Heart right ventricle (tissue), 16 donors: ENCODE results near the gene MBNL2. TPM values are rescaled to one million over a fixed set of nuclear protein-coding genes. Genes with fewer than 3 reads are reported as not detected.
A peak's percentile ranks its signal among the peaks of the same experiment; 100 is the strongest.

Source experiments
- ATAC-seq, 8 donors: fragments of 200-7000 bp; cut with Tn5 transposase; one replicate each; pipeline ENCODE4 v1.9.1; 2020; ENCODE audit warnings: mild to moderate bottlenecking in 8 of 8, moderate library complexity in 8 of 8, moderate number of reproducible peaks in 1 of 8
- DNase-seq, 2 donors: peaks; one replicate each; pipeline ENCODE4 v3.0.0-alpha.2; 2020
- H3K27ac ChIP-seq, 10 donors: fragments of 200-600 bp; sonication (generic) in 2 of 10; one replicate each; pipeline versions ENCODE4 v1.5.0 to v1.8.0; 2020 to 2022; ENCODE audit warnings: mild to moderate bottlenecking in 3 of 10
- H3K27me3 ChIP-seq, 7 donors: fragments of 200-600 bp; one replicate each; pipeline ENCODE4 v1.8.0; 2021 to 2022; ENCODE audit warnings: mild to moderate bottlenecking in 2 of 7
- H3K36me3 ChIP-seq, 9 donors: fragments of 200-600 bp; sonication (generic) in 1 of 9; one replicate each; pipeline versions ENCODE4 v1.5.0 to v1.8.0; 2020 to 2022; ENCODE audit warnings: mild to moderate bottlenecking in 2 of 9
- H3K4me1 ChIP-seq, 9 donors: fragments of 200-600 bp; sonication (generic) in 1 of 9; one replicate each; pipeline versions ENCODE4 v1.5.0 to v1.8.0; 2020 to 2022; ENCODE audit warnings: mild to moderate bottlenecking in 4 of 9
- H3K4me3 ChIP-seq, 10 donors: fragments of 200-600 bp; sonication (generic) in 2 of 10; one replicate each; pipeline versions ENCODE4 v1.5.0 to v1.8.0; 2020 to 2022; ENCODE audit warnings: mild to moderate bottlenecking in 7 of 10, moderate library complexity in 2 of 10
- H3K9me3 ChIP-seq, 11 donors: fragments of 200-600 bp in 10 of 11; sonication (generic) in 2 of 11; one replicate each; pipeline versions ENCODE4 v1.5.0 to v1.8.0; 2013 to 2022; ENCODE audit warnings: mild to moderate bottlenecking in 2 of 11, control low read depth in 1 of 11, moderate library complexity in 1 of 11
- WGBS, 2 donors: extraction: QIAGEN DNeasy Blood & Tissue Kit; methylation state at CpG; one replicate each; pipeline ENCODE4 v1.1.7; 2013; ENCODE audit warnings: inconsistent platforms in 1 of 2; 5-methylcytosine and 5-hydroxymethylcytosine counted together
- intact Hi-C, 10 donors: fragments of 100-400 bp; cut with DNase I; formaldehyde crosslinking; loops; one replicate each; pipeline versions ENCODE4 v1.11.1 to v1.14.2; 2022
- polyA plus RNA-seq, 2 donors: library from polyadenylated mRNA; stranded (reverse); fragments of 200-250 nt; gene quantifications; one replicate each; pipeline ENCODE4 v1.2.3, GENCODE V29; 2013
- total RNA-seq, 10 donors: library from RNA; stranded (reverse); fragmentation: NEBNext Ultra II Directional in 3 of 10; extraction: Animal tissue kit (Norgen Biotek cat#: 25700) in 3 of 10; gene quantifications; one replicate each; pipeline versions ENCODE4 v1.2.1 to v1.2.4, GENCODE V29; 2021 to 2023
- TF ChIP-seq, protein P1 (sequence below), 9 donors: fragments of 200-600 bp; sonication (generic) in 2 of 9; IDR thresholded peaks; one replicate each; pipeline versions ENCODE4 v1.5.0 to v1.8.0; 2021 to 2022; ENCODE audit warnings: antibody characterized with exemption in 9 of 9, mild to moderate bottlenecking in 5 of 9, moderate library complexity in 1 of 9
- donor health status: Arrhythmogenic right ventricular cardiomyopathy.
- donor health status: ischemic (EF 13 %, LVEDD 7.1; RV severe dilation, severe dysfunction).
- donor health status: healthy with polysubstance abuse.
- donor health status: DM: no; HTN: yes; CAD: no.
- donor health status: DM: no; HTN: no; CAD: no.
- donor health status: ischemic (EF 25% LVEDD 6.9; RV normal size, moderate dysfunction).
- donor health status: ischemic (EF 25% LVEDD 5.7; RV mildly dilated, moderate dysfunction).
- donor health status: healthy.
- donor health status: DM: yes; HTN: yes; CAD: no.
- donor health status: Ischemic cardiomyopathy.
- donor health status: ischemic (EF 35%, LVEDD 5.7; RV mildly dilated, moderate dysfunction).
- donor health status: nonischemic (EF 11% LVEDD 7.7; RV severe dilation, severe dysfunction).
- donor health status: DM: yes; HTN: yes; CAD: no.
- donor health status: PGD.
- donor health status: ischemic (EF 29% LVEDD 5.4; RV normal size, mild dysfunction).
- donor health status: nonischemic (EF 23%, LVEDD 6.1; RV moderate dilation, normal function).

The MBNL2 gene
- total and polyA plus RNA-seq, 12 donors = 17.2 to 95.0 (median 83.2) TPM

DNA sequence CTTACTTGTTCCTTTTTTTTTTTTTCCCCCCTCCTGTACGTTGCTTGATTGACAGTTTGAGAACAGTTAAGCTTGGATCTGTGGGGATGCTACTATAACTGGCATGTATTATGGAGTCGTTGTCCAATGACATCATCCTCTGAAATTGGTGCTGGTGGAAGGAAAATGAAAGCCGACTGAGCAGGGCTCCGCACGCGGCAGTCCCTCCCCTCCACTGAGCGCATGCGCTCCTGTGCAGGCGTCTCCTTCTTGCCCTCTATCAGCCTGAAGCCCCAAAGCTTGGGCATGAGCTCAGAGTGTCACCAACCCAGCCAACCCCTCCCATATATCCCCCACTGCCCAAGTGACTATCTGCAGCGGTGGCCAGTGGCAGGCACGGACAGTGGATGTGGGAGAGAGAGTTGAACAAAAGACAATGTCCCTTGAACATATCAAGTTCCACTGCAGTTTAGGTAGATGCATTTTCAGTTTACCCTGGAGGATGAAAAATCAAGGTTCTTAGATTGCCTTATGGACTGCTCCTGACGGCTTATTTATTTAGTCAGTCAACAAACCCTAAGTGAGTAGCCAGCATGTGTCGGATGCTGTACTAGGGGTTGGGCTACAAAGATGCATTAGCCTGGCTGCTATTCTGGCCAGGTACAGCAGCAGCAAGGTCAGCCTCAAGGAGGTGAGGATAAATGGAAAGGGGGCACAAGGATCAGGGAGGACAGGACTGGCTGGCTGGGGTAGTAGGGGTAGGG, 20.8 kb downstream of the MBNL2 start:
- peaks cover 26 to 100% (median 97%) of the 10 kb centered on the region in 9 donors for H3K4me1 ChIP-seq
- no peaks in the 10 kb centered on the region for H3K36me3 ChIP-seq
- peak overlapping the region in 1 of 10 donors; percentile 12 for H3K4me3 ChIP-seq
- DNase-seq (peak in 1 of 2 donors; percentile 50), ATAC-seq (peak; percentile 24 to 64 (median 34))
- peak overlapping the region; percentile 21 to 88 (median 70) for H3K27ac ChIP-seq
- TF ChIP-seq, protein P1, sequence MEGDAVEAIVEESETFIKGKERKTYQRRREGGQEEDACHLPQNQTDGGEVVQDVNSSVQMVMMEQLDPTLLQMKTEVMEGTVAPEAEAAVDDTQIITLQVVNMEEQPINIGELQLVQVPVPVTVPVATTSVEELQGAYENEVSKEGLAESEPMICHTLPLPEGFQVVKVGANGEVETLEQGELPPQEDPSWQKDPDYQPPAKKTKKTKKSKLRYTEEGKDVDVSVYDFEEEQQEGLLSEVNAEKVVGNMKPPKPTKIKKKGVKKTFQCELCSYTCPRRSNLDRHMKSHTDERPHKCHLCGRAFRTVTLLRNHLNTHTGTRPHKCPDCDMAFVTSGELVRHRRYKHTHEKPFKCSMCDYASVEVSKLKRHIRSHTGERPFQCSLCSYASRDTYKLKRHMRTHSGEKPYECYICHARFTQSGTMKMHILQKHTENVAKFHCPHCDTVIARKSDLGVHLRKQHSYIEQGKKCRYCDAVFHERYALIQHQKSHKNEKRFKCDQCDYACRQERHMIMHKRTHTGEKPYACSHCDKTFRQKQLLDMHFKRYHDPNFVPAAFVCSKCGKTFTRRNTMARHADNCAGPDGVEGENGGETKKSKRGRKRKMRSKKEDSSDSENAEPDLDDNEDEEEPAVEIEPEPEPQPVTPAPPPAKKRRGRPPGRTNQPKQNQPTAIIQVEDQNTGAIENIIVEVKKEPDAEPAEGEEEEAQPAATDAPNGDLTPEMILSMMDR (IDR thresholded peaks at IDR 0.05) = no peak
- H3K9me3 ChIP-seq = no peaks in the 10 kb centered on the region
- intact Hi-C loops = loop anchor here in 1 of 10 donors (5.0 kb wide), 1 partner anchor 74 kb away; no protein-coding TSS in a partner anchor
- no peaks in the 10 kb centered on the region for H3K27me3 ChIP-seq
- 54 to 68% methylated on average over 13 of the region's 13 CpGs for WGBS, 2 donors

DNA sequence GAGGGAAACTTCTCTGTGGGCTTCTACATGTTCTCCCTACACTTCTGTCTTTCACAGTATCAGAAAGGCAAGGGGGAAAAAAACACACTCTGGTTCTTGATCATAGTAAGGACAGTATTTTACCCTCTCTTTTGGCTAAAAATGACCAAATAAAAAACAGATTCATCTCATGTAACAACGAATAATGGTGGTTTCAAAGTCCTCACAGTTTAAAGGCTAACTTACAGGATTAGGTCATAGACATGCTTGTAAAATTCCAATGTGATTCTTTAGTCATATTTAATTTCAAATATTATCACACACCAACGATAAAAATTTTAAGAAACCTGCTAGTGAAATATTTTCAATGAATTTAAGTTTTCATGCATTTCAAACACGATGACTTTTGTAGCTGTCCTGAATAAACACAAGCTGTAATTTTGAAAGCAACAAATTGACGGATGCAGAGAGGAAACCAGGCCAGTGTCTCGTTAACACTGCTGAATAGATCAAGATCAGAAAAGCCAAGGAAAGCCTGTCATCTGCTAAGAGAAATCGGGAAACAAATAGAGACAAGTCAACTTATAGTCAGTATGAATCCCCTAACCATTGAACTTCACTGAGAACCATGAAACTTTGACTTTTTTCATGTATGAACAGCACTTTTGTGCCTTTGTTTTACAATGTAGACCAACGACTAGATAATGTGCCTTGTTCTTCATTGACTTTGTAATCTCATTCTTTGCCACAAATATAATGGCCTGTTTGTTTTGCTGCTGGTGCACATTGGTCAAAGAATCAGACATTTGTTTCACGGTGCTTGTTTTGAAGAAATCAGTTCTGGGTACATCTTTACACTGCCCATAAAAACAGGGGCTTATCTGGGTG, 22.0 kb downstream of the MBNL2 start:
- Histone ChIP-seq H3K9me3 (no peaks in the 10 kb centered on the region), H3K27ac (peak overlapping the region; percentile 2 to 88 (median 70)), H3K4me3 (peak overlapping the region in 1 of 10 donors; percentile 3), H3K4me1 (peaks cover 26 to 100% (median 97%) of the 10 kb centered on the region in 9 donors), H3K36me3 (no peaks in the 10 kb centered on the region), H3K27me3 (no peaks in the 10 kb centered on the region)
- no peak for ATAC-seq
- intact Hi-C loops = loop anchor here in 1 of 10 donors (5.0 kb wide), 1 partner anchor 73 kb away; no protein-coding TSS in a partner anchor
- TF ChIP-seq, protein P1 (IDR thresholded peaks at IDR 0.05) = no peak
- WGBS, 2 donors = 30 to 45% methylated on average over 8 of the region's 8 CpGs
- no peak for DNase-seq

DNA sequence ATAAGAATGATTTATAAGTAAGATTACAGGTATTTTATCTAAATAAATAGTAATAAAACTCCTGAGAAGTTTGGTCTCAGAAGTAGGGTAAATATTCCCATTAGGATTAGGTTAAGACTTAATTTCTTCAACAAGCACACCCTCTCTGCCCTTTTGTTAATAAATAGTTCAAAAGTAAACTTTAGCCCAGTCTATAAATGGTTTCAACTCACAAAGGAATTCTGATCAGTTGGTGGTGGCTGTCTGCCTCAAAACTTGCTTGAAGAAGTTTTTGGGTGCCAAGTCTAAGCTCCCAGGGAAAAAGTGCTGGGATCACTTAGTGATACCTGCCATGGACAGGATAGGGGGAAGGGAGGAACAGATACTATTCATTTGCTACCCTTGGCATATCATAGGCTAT, 22.9 kb downstream of the MBNL2 start:
- Histone ChIP-seq H3K4me1 (peaks cover 25 to 100% (median 97%) of the 10 kb centered on the region in 9 donors), H3K36me3 (no peaks in the 10 kb centered on the region), H3K27me3 (no peaks in the 10 kb centered on the region), H3K27ac (peak overlapping the region in 9 of 10 donors; percentile 36 to 88 (median 71)), H3K9me3 (no peaks in the 10 kb centered on the region), H3K4me3 (no peak overlapping the region)
- TF ChIP-seq, protein P1 (IDR thresholded peaks at IDR 0.05) = no peak
- DNase-seq = no peak
- intact Hi-C loops = no loop called here
- no peak for ATAC-seq

DNA sequence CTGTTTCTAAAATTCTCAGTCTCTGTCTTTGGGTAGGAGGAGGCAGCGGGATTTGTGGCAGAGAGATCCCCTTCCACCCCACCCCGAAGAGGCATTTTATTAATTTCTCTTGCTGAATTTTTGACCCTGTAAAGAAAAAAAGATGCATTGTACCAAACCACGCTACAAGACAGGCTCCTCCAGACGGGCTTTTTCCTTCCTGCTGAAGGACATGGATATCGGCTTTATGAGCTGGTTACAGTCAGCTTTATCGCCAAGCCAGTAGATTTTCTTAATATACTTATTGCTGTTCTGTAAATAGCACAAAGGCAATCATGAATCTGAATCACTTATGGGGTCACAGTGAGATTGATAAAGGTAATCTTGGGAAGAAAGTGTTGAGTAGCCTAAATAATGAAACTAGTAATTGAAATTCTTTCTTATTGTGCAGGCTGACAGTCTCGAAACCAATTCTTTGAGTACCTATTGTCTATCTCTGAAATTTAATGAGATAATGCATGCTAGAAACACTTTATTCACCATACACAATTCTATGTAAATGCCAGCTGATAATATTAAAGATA, 24.5 kb downstream of the MBNL2 start:
- H3K4me3 ChIP-seq = peak overlapping the region in 9 of 10 donors; percentile 3 to 37 (median 16)
- no peaks in the 10 kb centered on the region for H3K27me3 ChIP-seq
- intact Hi-C loops = no loop called here
- peak overlapping the region in 9 of 10 donors; percentile 38 to 88 (median 69) for H3K27ac ChIP-seq
- no peak for DNase-seq
- no peaks in the 10 kb centered on the region for H3K36me3 ChIP-seq
- ATAC-seq = no peak
- peaks cover 13 to 99% (median 96%) of the 10 kb centered on the region in 9 donors for H3K4me1 ChIP-seq
- TF ChIP-seq, protein P1 (IDR thresholded peaks at IDR 0.05) = no peak
- 24 to 37% methylated on average over 7 of the region's 7 CpGs for WGBS, 2 donors
- no peaks in the 10 kb centered on the region for H3K9me3 ChIP-seq
